GM23248 (cell line): ENCODE measurements around the gene NME8. TPM values are rescaled to one million over a fixed set of nuclear protein-coding genes. Genes with fewer than 3 reads are reported as not detected.

Source experiments
- DNase-seq: peaks from one replicate; pipeline ENCODE4 v3.0.0-alpha.2; 2015
- H2AFZ ChIP-seq: fragments of 200-600 bp; sonication (generic); 2 replicates; pipeline ENCODE4 v1.6.1; 2016; ENCODE audit warnings: antibody characterized with exemption
- H3F3A ChIP-seq: fragments of 200-600 bp; sonication (generic); 2 replicates; pipeline ENCODE4 v1.6.1; 2016; ENCODE audit warnings: mild to moderate bottlenecking, antibody characterized with exemption, mixed run types; ENCODE audit not compliant: insufficient read depth
- H3K27ac ChIP-seq: fragments of 200-600 bp; sonication (generic); 2 replicates; pipeline ENCODE4 v1.5.1; 2016; ENCODE audit warnings: mild to moderate bottlenecking
- H3K27me3 ChIP-seq: fragments of 200-600 bp; sonication (generic); replicated peaks from 2 replicates; pipeline ENCODE4 v1.6.1; 2016; ENCODE audit warnings: mild to moderate bottlenecking; ENCODE audit not compliant: insufficient read depth
- H3K36me3 ChIP-seq: fragments of 200-600 bp; sonication (generic); 2 replicates; pipeline ENCODE4 v1.6.1; 2016; ENCODE audit warnings: low read depth, mild to moderate bottlenecking
- H3K4me1 ChIP-seq: fragments of 200-600 bp; sonication (generic); 2 replicates; pipeline ENCODE4 v1.6.1; 2016; ENCODE audit warnings: mild to moderate bottlenecking; ENCODE audit not compliant: insufficient read depth
- H3K4me2 ChIP-seq: fragments of 200-600 bp; sonication (generic); one replicate; pipeline ENCODE4 v1.6.1; 2016; ENCODE audit warnings: mild to moderate bottlenecking; ENCODE audit not compliant: unreplicated experiment
- H3K4me3 ChIP-seq: fragments of 200-600 bp; sonication (generic); 2 replicates; pipeline ENCODE4 v1.5.1; 2016; ENCODE audit warnings: mild to moderate bottlenecking
- H3K79me2 ChIP-seq: fragments of 200-600 bp; sonication (generic); 2 replicates; pipeline ENCODE4 v1.6.1; 2016; ENCODE audit warnings: mild to moderate bottlenecking; ENCODE audit not compliant: insufficient read depth
- H3K9ac ChIP-seq: fragments of 200-600 bp; sonication (generic); 2 replicates; pipeline ENCODE4 v1.6.1; 2016; ENCODE audit warnings: mild to moderate bottlenecking
- H3K9me2 ChIP-seq: fragments of 200-600 bp; sonication (generic); 2 replicates; pipeline ENCODE4 v1.6.1; 2016; ENCODE audit warnings: mixed run types, mild to moderate bottlenecking, moderate library complexity; ENCODE audit not compliant: insufficient read depth
- H3K9me3 ChIP-seq: fragments of 200-600 bp; sonication (generic); one replicate; pipeline ENCODE4 v1.6.1; 2017; ENCODE audit warnings: low read depth
- H4K20me1 ChIP-seq: fragments of 200-600 bp; sonication (generic); 2 replicates; pipeline ENCODE4 v1.6.0; 2016; ENCODE audit not compliant: insufficient read depth
- EZH2 ChIP-seq: fragments of 200-600 bp; sonication (generic); IDR thresholded peaks from 2 replicates; pipeline ENCODE4 v1.6.1; 2018; ENCODE audit warnings: antibody characterized with exemption, mild to moderate bottlenecking; ENCODE audit not compliant: insufficient read depth, poor library complexity, severe bottlenecking
- EZH2phosphoT487 ChIP-seq: fragments of 200-600 bp; sonication (generic); IDR thresholded peaks from 2 replicates; pipeline ENCODE4 v1.6.1; 2018; ENCODE audit warnings: antibody characterized with exemption, moderate library complexity, mild to moderate bottlenecking, low read depth; ENCODE audit not compliant: insufficient read depth
- WGBS, 2 experiments: methylation state at CpG; one replicate each; pipeline ENCODE4 v1.1.6; 2015 to 2017; ENCODE audit warnings: low lambda C conversion rate in 2 of 2, low coverage in 1 of 2; ENCODE audit errors: missing lambda C conversion rate in 2 of 2; 5-methylcytosine and 5-hydroxymethylcytosine counted together
- in situ Hi-C: fragments of 300-500 bp; cut with MboI; formaldehyde crosslinking; loops from 2 replicates; pipeline ENCODE4 v1.15.0; 2020
- polyA plus RNA-seq: library from polyadenylated mRNA; unstranded; fragments of >200 nt; fragmentation: Nextera tagmentation; extraction: Ambion mirVana; gene quantifications from 2 replicates; pipeline ENCODE4 v1.2.1, GENCODE V29; 2016
- total RNA-seq: library from RNA; depleted of rRNA; stranded (reverse); fragments of >200 nt; shearing (Covaris generic); gene quantifications from 2 replicates; pipeline ENCODE4 v1.2.3, GENCODE V29; 2014; rRNA removed

The NME8 gene
- total and polyA plus RNA-seq, 2 experiments from 2014 or later, result not detected

- H3K36me3 ChIP-seq, result no peaks in the 10 kb centered on the region
- H3F3A ChIP-seq, result no peaks in the 10 kb centered on the region
- no peaks in the 10 kb centered on the region for H3K79me2 ChIP-seq
- H3K27ac ChIP-seq, result no peak overlapping the region
- WGBS, 2 experiments, result 23 to 26% methylated on average over 2 of the region's 2 CpGs
- H3K9me2 ChIP-seq, result no peaks in the 10 kb centered on the region
- TF ChIP-seq EZH2 (no peak), EZH2phosphoT487 (no peak)
- H4K20me1 ChIP-seq, result no peaks in the 10 kb centered on the region
- H3K27me3 ChIP-seq, result no peaks in the 10 kb centered on the region
- no peak overlapping the region for H3K4me2 ChIP-seq
- H3K9ac ChIP-seq, result no peak overlapping the region
- H3K4me1 ChIP-seq, result no peaks in the 10 kb centered on the region
- no peak overlapping the region for H3K4me3 ChIP-seq
- no peaks in the 10 kb centered on the region for H3K9me3 ChIP-seq
- H2AFZ ChIP-seq, result no peak overlapping the region
- in situ Hi-C loops, result no loop called here
- no peak for DNase-seq
These were observed 96.3 kb downstream of the NME8 start for GRCh38 chr7:37944737-37945054.

DNA sequence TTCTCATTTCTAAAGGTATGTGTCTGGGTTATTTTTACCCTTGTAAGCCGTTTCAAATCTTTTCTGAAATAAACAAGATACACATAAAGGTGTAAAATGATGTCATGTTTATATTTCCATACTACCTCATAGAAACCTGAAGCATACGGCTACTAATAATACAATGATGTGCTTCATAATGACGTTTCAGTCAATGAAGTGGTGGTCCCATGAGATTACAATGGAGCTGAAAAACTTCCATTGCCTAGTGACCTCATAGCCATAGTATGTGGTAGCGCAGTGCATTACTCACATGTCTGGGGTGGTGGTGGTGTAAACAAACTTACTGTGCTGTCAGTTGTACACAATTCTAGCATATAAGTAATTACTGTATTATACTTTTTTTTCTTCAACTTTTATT is 96.9 kb downstream of the NME8 start:
- 32 to 38% methylated on average over 4 of the region's 4 CpGs for WGBS, 2 experiments
- in situ Hi-C loops, result no loop called here

DNA sequence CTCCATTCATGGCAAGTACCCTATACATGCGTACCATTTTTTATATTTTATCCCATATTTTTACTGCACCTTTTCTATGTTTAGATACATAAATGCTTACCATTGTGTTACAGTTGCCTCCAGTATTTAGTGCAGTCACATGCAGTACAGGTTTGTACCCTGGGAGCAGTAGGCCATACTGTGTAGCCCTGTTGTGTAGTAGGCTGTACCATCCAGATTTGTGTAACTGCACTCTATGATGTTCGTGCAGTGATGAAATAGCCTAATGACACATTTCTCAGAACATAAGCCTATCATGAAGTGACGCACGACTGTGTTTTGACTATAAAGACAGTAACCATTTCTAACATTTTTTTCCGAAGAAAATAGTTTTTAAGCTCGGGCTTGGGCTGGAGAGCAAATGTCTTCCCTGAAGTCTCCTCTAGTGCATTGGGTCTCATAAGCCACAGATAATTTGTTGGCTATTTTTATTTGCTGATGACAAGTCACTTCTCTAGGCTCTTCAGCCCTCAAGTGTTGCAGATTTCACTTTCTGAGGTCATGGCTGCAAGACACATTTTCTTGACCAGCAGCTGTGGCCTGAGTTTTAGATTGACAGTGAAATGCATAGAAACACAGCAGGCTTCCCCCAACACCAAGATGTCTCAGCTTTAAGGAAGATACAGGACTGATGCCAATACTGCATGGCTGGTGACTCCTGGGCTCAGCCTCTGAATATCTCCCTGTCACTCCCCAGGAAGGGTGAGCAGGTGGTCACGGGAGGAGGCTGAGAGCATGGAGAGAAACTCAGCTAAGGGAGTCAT is 98.9 kb downstream of the NME8 start:
- Histone ChIP-seq H3K4me3 (no peak overlapping the region), H2AFZ (no peak overlapping the region), H3K4me1 (no peaks in the 10 kb centered on the region), H3F3A (no peaks in the 10 kb centered on the region), H3K79me2 (no peaks in the 10 kb centered on the region), H4K20me1 (no peaks in the 10 kb centered on the region), H3K27me3 (no peaks in the 10 kb centered on the region), H3K9ac (no peak overlapping the region), H3K27ac (no peak overlapping the region), H3K9me3 (no peaks in the 10 kb centered on the region), H3K4me2 (no peak overlapping the region), H3K9me2 (no peaks in the 10 kb centered on the region), H3K36me3 (no peaks in the 10 kb centered on the region)
- TF ChIP-seq EZH2 (no peak), EZH2phosphoT487 (no peak)
- no peak for DNase-seq
- 29 to 38% methylated on average over 7 of the region's 7 CpGs for WGBS, 2 experiments
- in situ Hi-C loops, result no loop called here

More for the DNA sequence above, 96.9 kb downstream of the NME8 start:
- H3K27ac ChIP-seq, result no peak overlapping the region
- no peak for DNase-seq
- no peak for TF ChIP-seq EZH2
- no peak for TF ChIP-seq EZH2phosphoT487
- no peaks in the 10 kb centered on the region for H3K79me2 ChIP-seq
- H3K9ac ChIP-seq, result no peak overlapping the region
- no peaks in the 10 kb centered on the region for H3K4me1 ChIP-seq
- H2AFZ ChIP-seq, result no peak overlapping the region
- no peaks in the 10 kb centered on the region for H3K9me2 ChIP-seq
- no peaks in the 10 kb centered on the region for H3K27me3 ChIP-seq
- H3K9me3 ChIP-seq, result no peaks in the 10 kb centered on the region
- no peaks in the 10 kb centered on the region for H3K36me3 ChIP-seq
- H3K4me3 ChIP-seq, result no peak overlapping the region
- no peaks in the 10 kb centered on the region for H3F3A ChIP-seq
- H3K4me2 ChIP-seq, result no peak overlapping the region
- no peaks in the 10 kb centered on the region for H4K20me1 ChIP-seq

- WGBS, 2 experiments, result 62% methylated on average over 7 of the region's 7 CpGs
These were observed 99.5 kb downstream of the NME8 start for GRCh38 chr7:37947941-37948210.

More at GRCh38 chr7:37947941-37948210, 99.5 kb downstream of the NME8 start:
- Histone ChIP-seq H3K4me3 (no peak overlapping the region), H3F3A (no peaks in the 10 kb centered on the region), H3K27me3 (no peaks in the 10 kb centered on the region), H2AFZ (no peak overlapping the region), H3K9me2 (no peaks in the 10 kb centered on the region), H3K36me3 (no peaks in the 10 kb centered on the region), H3K9me3 (no peaks in the 10 kb centered on the region), H3K4me1 (no peaks in the 10 kb centered on the region), H3K4me2 (no peak overlapping the region), H3K27ac (no peak overlapping the region), H3K9ac (no peak overlapping the region), H4K20me1 (no peaks in the 10 kb centered on the region), H3K79me2 (no peaks in the 10 kb centered on the region)
- TF ChIP-seq EZH2 (no peak), EZH2phosphoT487 (no peak)
- no peak for DNase-seq
- in situ Hi-C loops, result no loop called here

Other genes with a start within 250 kb of the NME8 start
- gene GPR141, start 164.8 kb upstream of the NME8 start, total RNA-seq, result not detected in 2 replicates
- not detected in 2 replicates for gene GPR141, start 164.8 kb upstream of the NME8 start, polyA plus RNA-seq
- gene SFRP4, start 68.2 kb downstream of the NME8 start, total RNA-seq, result 0.13 and 0.32 TPM in 2 replicates
- 0.21 and 0.72 TPM in 2 replicates for gene SFRP4, start 68.2 kb downstream of the NME8 start, polyA plus RNA-seq
- 1.5 and 5.2 TPM in 2 replicates for gene EPDR1, start 72.0 kb downstream of the NME8 start, total RNA-seq
- gene EPDR1, start 72.0 kb downstream of the NME8 start, polyA plus RNA-seq, result 2.0 and 2.5 TPM in 2 replicates